HG02943 (cell line): Measurements from ENCODE around the gene ROBO1.

Experiments used
- ATAC-seq: cut with Tn5 transposase; IDR thresholded peaks from one replicate; pipeline ENCODE4 v1.9.1; 2021; ENCODE audit warnings: mild to moderate bottlenecking, low read depth, moderate library complexity; ENCODE audit not compliant: unreplicated experiment

Gene ROBO1

DNA sequence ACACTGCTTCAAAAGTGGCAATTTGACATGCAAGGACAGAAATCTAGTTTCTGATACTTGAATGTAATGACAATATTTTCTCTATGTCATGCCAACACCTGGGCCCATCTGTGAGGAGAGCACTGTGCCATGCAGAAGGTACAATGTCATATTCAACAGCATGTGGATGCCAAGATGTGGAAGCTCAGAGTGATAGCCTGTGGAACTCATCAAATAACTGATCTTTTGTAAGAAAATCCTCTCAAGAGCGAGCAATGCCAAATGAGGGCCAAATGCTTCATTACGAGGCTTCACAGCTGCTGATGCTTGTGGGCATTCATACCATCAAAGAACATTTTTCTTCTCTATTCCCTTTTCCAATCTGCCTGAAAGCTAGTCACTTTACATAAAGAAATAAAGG lies 95.1 kb downstream of the ROBO1 start:
- no peak for ATAC-seq

DNA sequence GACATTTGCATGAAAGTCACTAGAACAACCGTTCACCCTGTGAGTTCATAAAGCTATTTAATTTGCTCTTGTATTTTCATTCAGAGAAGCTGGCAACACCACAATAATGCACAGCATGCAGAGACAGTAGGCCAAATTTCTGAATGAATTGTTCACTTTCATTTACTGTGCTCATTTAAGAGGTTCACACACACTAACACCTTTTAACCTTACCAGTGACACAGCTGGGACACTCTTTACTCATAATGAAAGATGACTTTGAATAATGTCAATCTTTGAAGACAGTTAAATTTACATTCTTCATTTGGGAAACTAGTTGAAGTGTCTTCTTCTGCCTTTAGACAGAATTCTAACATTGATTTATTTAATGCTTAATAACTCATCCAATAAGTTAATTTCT lies 95.7 kb downstream of the ROBO1 start:
- no peak for ATAC-seq

DNA sequence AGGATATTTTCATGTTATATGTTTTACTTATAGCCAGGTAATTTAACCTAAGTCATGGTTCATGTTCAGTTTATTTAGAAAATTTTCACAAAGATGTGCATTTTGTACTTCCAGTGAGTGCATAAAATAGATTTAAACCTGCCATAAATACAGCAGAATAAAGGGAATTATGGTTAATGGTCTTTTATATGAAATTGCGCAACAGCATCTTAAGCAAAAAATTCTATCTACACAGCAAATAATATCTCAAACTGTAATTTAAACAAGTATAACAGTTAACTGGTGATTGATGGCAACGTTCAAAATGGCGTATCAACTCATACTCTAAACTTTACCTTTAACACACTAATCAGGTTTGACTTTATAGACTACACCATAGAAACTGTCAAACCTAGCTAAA lies 97.6 kb downstream of the ROBO1 start:
- no peak for ATAC-seq

DNA sequence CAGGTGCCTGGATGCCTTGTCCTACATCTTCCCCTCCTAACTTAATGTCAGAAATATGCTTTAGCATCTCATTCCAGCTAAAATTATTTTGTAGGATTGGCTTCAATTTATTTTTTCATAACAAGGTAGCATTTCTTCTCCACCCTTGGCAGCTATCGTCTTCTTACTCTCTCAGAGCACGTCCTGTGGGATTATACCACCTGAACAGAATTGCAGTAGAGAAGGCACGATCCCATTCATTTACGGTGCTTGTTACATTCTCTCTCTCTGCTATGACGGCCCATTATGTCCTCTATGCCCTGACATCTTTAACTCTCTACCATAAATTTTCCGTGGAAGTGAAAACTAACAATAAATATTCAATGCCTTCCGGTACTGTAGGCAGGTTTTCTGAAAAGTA lies 103.3 kb downstream of the ROBO1 start:
- ATAC-seq: no peak

DNA sequence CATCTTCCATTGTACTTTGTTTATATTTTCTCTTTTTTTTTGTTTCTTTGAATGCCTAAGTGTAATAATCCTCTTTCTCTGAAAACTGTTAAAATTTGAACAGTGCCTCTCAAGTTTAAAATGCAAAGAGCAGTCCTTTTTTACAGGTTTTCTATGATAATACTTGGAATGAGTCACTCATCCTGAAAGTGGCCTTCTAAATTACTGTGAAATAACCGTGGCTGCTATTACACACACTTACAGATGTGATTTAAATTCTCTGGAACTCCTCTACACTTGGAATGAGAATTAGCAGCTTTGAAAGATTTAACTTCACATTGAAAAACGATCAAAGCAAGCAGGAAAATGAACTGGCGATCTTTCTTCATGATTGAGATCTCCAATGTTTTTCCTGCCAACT lies 105.9 kb downstream of the ROBO1 start:
- no peak for ATAC-seq

DNA sequence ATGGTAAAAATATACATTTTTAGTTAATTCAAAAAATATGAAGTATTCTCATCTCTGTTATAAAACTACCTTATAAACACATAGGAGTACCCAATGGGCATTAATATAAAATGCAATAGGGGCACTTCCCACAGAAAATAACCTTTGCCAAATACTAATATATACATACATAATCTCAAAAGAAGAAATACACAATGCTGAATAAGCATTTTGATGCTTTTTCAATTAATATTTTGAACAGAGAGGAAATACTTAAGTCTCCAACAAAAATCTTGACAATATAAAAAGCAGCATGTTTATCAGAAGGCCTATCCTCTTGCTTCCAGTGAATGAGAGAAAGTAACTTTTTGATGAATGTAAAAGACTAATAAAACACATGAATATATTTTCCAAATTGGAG lies 110.7 kb downstream of the ROBO1 start:
- ATAC-seq: no peak

DNA sequence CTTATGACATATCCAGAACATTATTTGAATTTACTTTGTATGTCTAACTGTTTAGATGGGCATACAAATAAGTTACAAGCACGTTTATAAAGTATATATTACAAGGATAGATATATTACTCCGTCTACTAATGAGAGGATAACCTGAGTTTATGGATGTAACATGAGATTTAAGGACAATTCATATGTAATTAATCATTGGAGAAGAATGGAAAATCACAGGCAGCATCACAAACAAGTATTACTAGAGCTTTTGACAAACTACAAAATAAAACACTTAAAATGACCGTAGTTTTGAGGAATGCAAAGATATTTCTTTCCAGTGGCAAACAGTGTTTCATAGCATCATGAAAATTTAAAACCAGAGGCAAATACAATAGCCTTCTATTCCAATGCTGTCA lies 113.8 kb downstream of the ROBO1 start:
- no peak for ATAC-seq

DNA sequence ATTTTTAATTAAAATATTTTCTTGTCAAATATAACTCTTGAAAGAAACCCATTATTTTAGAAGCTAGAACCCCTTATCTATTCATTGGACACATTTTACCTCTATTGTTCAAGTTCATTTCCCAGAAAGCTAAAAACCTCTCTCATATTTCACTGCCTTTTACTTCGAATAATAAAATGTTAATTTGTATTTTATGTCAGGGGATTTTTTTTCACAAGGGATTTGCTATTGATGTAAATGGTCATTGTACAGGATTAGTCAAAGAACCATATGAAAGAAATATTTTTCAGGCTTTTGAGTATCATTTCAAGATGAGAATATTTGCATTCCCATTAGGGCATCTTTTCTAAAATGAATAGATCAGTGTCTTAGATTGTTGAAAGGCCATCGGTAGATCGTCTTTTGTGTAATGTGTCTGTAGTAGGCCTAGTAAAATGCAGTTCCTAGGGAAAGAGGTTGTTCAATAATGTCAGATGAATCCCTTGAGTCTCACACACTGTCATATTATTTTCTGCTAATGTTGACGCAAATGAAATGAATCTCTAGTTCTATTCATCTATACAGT lies 114.5 kb downstream of the ROBO1 start:
- ATAC-seq: no peak

DNA sequence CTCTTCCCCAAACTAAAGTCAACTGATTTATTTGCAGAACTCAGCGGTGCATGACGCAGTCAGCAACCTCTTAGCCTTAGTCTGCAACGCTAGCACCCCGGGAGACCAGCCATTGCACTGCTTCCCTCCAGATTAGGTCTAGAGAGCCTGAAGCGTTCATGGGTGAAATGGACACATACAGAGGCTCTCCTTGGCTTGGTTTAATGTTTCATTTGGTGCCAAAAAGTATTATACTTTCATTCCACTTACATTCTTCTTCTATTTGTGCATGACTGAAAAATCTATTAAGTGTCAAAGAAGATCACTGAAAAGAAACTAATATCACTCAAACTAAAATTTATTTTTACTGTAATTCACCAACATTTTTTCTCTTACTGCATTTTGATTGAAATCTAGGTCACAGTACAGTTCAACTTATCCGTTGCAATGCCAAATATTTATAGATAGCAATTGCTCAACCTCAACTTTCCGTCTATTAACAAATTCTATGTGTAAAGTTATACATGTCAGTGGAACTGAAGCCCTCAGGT lies 116.2 kb downstream of the ROBO1 start:
- ATAC-seq: no peak

DNA sequence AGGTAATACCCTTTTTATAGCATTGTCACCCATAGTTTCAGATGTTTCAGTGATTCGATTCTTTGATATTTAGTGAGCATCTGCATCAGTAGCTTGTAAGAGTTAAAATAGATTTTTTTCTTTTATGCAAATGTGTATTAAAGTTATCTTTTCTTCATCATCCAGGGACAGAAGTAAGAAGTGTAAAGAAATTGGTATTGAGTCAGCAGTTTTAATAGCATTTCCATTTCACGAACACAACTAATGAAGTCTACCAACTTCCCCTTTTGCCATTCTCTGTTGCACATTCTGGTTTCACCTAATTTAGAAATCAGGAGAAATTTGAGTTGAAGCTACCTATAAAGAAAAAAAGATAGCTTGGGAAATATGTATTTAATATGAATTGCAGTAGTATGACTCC lies 127.9 kb downstream of the ROBO1 start:
- no peak for ATAC-seq

DNA sequence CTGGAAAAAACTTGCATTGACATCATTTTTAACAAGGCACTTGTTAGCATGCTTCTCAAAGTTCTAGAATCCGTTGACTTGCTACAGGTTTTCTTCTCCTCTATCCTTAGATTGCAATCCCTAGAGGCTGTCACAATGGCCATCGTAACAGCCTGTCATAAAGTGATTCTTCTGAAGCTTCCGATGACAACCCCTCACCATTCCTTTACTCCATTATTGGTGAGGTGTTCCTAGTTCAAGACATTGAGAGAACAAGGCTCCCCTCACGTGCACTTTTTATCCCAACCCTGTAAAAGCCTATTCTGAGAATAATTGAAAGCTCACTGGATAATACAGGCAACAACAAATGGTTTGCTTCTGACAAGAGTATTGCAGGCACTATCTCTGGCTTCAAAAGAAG lies 131.4 kb downstream of the ROBO1 start:
- ATAC-seq: no peak

DNA sequence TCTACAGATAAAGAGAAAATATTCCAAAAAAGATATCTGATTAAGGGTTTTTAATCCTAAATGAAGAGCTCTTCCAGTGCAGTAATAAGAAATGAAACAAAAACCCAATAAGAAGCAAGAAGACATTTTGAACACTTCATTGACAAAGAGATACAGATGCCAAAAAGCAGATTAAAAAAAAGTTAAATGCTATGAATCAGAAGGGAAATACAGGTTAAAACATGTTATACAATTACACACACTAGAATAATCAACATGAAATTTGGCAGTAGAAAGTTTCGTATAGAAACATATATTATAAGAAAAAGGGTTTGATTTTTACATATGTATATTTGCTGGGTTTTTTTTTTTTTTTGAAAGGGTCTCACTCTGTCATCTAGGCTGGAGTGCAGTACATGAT lies 135.0 kb downstream of the ROBO1 start:
- no peak for ATAC-seq

DNA sequence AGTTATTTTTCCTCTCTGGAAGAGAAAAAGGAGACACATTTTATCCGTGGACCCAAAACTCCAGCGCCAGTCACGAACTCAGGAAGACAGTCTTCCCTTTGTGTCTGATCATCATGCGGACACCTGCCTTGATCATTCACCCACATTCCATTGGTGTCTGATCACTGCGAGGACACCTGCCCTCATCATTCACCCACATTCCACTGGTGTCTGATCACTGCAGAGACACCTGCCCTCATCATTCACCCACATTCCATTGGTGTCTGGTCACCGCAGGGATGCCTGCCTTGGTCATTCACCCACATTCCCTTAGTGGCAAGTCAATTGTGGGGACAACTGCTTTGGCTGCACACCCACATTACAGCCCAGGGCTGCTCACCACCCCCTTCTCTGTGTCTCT lies 148.9 kb downstream of the ROBO1 start:
- no peak for ATAC-seq

DNA sequence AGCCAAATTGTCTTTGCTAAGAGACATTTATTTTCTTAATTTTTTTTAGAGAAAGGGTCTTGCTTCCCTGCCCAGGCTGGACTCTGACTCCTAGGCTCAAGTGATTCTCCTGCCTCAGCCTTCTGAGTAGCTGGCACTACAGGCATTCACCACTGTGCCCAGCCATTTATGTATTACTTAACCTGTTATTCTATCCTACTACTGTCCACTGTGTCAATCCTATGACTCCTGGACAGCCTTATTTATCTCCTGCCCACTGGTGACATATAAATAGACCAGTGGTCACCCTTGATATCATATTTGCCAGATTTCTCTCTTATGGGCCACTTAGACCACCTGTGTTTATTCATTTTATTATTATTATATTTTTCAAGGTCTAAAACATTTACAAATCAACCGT lies 161.4 kb downstream of the ROBO1 start:
- no peak for ATAC-seq

DNA sequence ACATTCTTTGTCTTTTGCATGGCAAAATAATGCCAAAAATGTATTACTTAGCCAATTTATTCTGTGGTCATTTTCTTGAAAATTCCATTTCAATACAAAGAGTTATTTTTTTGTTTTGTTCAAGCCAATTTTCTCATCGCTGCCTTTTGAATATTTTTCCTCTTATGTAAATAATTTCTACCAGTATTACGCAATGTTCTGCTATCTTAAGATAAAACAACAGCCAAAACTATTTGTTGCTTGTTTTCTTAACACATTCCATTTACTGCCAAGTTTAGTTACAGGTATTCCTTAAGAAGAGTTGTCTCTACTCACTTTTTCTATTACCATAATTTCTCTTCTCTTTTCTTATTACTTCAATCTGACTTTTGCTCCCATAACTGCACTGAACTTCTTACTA lies 163.1 kb downstream of the ROBO1 start:
- no peak for ATAC-seq

DNA sequence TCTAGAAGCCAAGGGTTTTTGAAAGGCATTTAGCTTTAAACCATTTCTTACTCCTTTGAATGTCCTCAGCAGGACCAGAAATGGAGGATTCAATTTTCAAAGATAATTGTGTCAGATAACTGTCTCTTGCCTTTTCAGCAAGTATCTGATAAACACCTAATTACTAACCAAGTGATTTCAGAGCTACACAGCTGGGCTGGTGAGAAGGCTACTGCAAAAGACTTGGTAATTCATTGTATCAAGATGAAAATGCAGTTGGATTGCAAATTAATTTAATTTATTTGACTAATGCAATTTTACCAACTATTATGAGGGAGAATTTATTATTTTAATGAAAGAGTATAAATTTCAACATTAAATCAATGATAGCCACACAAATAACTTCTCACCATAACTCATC lies 165.4 kb downstream of the ROBO1 start:
- ATAC-seq: no peak

DNA sequence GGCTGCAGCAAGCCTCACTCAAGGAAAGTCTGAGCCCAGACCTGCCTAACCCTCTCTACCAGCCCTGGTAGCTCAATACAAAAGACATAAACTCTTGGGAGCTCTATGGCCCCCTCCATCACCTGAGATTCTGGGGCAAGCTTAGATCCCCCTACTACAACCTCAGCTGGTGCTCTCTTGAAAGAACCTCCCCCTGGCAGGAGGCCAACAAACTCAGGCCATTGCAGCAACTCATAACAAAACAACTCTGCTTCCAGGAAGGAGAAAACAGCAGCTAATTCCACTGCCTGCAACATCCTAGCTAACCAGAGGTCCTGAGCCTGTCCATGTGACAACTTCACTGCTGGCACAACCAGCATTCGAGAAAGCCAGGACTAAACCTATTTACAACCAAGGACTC lies 169.2 kb downstream of the ROBO1 start:
- no peak for ATAC-seq

DNA sequence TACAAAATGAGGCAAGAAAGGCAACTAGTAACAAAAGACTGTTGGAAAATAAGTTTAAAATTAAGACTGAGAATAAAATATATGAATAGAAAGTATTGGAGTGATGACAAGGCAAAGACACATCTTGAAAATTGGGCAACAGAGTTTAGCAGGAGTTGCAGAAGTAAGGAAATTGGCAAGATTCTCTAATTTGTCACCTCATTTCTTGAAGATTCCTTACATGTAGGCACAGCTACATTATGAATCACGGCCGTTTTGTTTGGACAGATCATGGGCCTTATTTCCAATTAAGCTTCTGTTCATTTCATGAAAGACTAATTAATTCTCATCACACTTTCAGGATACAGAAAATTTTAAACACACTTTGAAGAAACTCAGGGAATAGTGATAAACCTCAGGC lies 170.1 kb downstream of the ROBO1 start:
- no peak for ATAC-seq

DNA sequence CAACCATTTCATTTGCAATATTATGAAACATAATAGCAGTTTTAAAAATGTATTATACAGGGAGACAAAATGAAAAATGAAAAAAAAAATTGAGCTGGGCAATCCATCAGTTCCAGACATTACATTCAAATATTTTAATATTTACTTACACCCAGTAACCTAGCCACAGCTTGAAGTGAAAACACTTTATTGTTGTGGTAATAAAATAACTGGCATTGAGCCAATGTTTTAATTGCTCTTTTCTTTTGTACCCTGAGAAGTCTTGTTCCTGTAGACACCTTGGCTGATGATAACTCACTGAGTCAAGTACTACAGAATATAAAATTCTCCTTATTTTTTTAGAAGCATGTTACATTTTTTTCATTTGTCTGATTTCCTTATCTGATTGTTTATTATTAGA lies 180.6 kb downstream of the ROBO1 start:
- no peak for ATAC-seq

DNA sequence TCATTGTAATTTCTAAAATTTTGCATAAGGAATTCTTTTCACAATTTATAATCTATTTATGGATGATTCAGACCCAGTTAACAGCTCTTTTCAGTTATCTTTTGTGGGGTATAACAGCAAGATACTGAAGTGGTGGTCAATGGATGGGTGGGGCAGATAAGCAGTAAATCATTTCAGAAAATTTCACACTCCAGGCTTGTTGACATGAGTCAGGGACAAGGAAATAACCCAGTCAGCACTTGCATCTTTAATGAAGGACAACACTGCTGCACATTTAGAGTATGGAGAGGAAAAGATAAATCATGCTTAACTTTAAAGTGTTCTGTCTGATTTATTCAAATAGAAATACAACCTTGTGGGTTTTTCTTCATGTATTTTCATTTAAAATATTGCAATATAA lies 181.6 kb downstream of the ROBO1 start:
- no peak for ATAC-seq

DNA sequence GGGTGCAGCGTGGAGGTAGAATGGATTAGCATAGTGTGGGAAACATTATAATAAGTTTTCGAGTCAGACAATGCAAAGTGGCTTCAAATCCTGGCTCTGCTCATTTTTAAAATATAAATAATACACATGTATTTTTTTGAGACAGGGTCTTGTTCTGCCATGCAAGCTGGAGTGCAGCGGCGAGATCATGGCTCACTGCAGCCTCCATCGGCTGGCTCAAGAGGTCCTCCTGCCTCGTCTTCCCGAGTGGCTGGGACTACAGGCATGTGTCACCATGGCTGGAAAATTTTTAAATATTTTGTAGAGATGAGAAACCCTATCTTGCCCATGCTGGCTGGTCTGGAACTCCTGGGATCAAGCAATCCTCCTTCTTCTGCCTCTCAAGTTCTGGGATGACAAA lies 194.9 kb downstream of the ROBO1 start:
- no peak for ATAC-seq

DNA sequence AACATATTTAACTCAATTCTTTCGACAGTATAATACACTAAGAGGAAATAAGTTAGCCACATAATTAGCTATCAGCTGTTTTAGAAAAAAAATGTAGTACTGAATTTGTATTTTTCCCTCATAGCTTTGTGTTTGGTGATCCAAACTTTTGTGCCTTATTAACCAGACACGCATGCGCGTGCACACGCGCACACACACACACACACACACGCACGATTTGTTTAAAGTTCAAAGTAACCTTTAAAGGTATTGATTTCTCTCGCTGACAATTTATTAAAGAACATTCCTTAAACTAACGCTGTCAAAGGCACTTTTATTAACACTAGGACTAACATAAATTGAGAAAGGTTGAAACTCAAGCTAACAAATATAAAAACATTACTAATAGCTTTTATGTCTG lies 198.9 kb downstream of the ROBO1 start:
- no peak for ATAC-seq

DNA sequence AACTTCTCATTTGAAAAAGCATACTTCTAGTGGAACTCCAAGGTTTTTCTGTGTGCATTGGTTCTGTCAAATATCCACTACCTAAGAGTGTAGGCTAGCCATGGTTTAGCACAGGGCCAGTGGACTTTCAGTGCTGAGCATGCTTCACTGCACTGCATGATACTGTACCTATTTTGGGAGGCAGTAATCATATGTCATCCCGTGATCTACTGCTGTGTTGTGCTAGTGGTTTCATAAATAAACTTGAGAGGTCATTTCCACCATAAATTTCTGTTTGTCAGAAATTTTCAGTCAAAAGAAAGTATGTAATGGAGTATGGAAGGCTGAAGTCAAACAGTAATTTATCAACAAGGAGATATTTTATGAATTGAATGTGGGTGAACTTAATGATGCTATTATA lies 203.6 kb downstream of the ROBO1 start:
- ATAC-seq: no peak
